ENCODE measurements around the gene PRKAR2B. TPM values are rescaled to one million over a fixed set of nuclear protein-coding genes. Genes with fewer than 3 reads are reported as not detected.

The PRKAR2B gene
- polyA plus RNA-seq, 1 donor from 2014 or later: 297 TPM

- no peak overlapping the region for H3K27ac ChIP-seq (ENCODE audit: low read length)
- no peak overlapping the region for H3K9ac ChIP-seq (ENCODE audit: low read length)
- no peaks in the 10 kb centered on the region for H3K9me3 ChIP-seq (ENCODE audit: low read length)
- no peaks in the 10 kb centered on the region for H3K9me2 ChIP-seq (ENCODE audit: insufficient read depth, low read length)
- H3F3A ChIP-seq (ENCODE audit: insufficient read depth, low read length, poor library complexity, severe bottlenecking): no peaks in the 10 kb centered on the region
- TF ChIP-seq MXI1 (conservative IDR thresholded peaks at IDR 0.05; ENCODE audit: poor library complexity, severe bottlenecking): no peak
- TF ChIP-seq REST (IDR thresholded peaks at IDR 0.05; ENCODE audit: borderline replicate concordance): no peak
- no peak for TF ChIP-seq RAD21 (conservative IDR thresholded peaks at IDR 0.05)
- TF ChIP-seq TAF1 (IDR thresholded peaks at IDR 0.05; ENCODE audit: low read depth): no peak
- no peak for TF ChIP-seq CTCF (IDR thresholded peaks at IDR 0.05; ENCODE audit: poor library complexity, severe bottlenecking)
- TF ChIP-seq EP300 (conservative IDR thresholded peaks at IDR 0.05; ENCODE audit: poor library complexity, severe bottlenecking): no peak
- no peak for TF ChIP-seq POLR2AphosphoS5 (IDR thresholded peaks at IDR 0.05)
- H3K27me3 ChIP-seq (ENCODE audit: insufficient read depth, low read depth, low read length): no peaks in the 10 kb centered on the region
- peaks cover 5% of the 10 kb centered on the region for H3K36me3 ChIP-seq (ENCODE audit: insufficient read depth, low read length)
- no peak overlapping the region for H2AFZ ChIP-seq (ENCODE audit: low read depth, low read length)
- no peak overlapping the region for H3K4me2 ChIP-seq (ENCODE audit: low read length)
- no peak overlapping the region for H3K4me3 ChIP-seq (ENCODE audit: low read length)
- H4K20me1 ChIP-seq (ENCODE audit: insufficient read depth): no peaks in the 10 kb centered on the region
- no peaks in the 10 kb centered on the region for H3K79me2 ChIP-seq (replicated peaks; ENCODE audit: insufficient read depth, low read length)
Observed at GRCh38 chr7:107148721-107149120, 104.2 kb downstream of the PRKAR2B start.

GRCh38 chr7:107149863-107150262 lies 105.4 kb downstream of the PRKAR2B start:
- no peaks in the 10 kb centered on the region for H3K9me3 ChIP-seq (ENCODE audit: low read length)
- no peak overlapping the region for H3K4me3 ChIP-seq (ENCODE audit: low read length)
- H2AFZ ChIP-seq (ENCODE audit: low read depth, low read length): no peak overlapping the region
- no peaks in the 10 kb centered on the region for H4K20me1 ChIP-seq (ENCODE audit: insufficient read depth)
- no peak overlapping the region for H3K9ac ChIP-seq (ENCODE audit: low read length)
- H3F3A ChIP-seq (ENCODE audit: insufficient read depth, low read length, poor library complexity, severe bottlenecking): no peaks in the 10 kb centered on the region
- no peaks in the 10 kb centered on the region for H3K79me2 ChIP-seq (replicated peaks; ENCODE audit: insufficient read depth, low read length)
- H3K36me3 ChIP-seq (ENCODE audit: insufficient read depth, low read length): peaks cover 5% of the 10 kb centered on the region
- no peaks in the 10 kb centered on the region for H3K9me2 ChIP-seq (ENCODE audit: insufficient read depth, low read length)
- no peaks in the 10 kb centered on the region for H3K27me3 ChIP-seq (ENCODE audit: insufficient read depth, low read depth, low read length)
- no peak overlapping the region for H3K4me2 ChIP-seq (ENCODE audit: low read length)
- H3K27ac ChIP-seq (ENCODE audit: low read length): no peak overlapping the region
- TF ChIP-seq REST (IDR thresholded peaks at IDR 0.05; ENCODE audit: borderline replicate concordance) (no peak), CTCF (IDR thresholded peaks at IDR 0.05; ENCODE audit: poor library complexity, severe bottlenecking) (no peak), TAF1 (IDR thresholded peaks at IDR 0.05; ENCODE audit: low read depth) (no peak), MXI1 (conservative IDR thresholded peaks at IDR 0.05; ENCODE audit: poor library complexity, severe bottlenecking) (no peak), SMC3 (conservative IDR thresholded peaks at IDR 0.05; ENCODE audit: poor library complexity) (no peak), EZH2 (IDR thresholded peaks at IDR 0.05; ENCODE audit: borderline replicate concordance, insufficient read depth, low read length, poor library complexity, severe bottlenecking) (no peak), EP300 (conservative IDR thresholded peaks at IDR 0.05; ENCODE audit: poor library complexity, severe bottlenecking) (no peak), POLR2AphosphoS5 (IDR thresholded peaks at IDR 0.05) (no peak), RAD21 (conservative IDR thresholded peaks at IDR 0.05) (no peak)
